HepG2 (cell line): ENCODE measurements around the gene TCN2. TPM values are rescaled to one million over a fixed set of nuclear protein-coding genes. Genes with fewer than 3 reads are reported as not detected.
A peak's percentile ranks its signal among the peaks of the same experiment; 100 is the strongest.

Experiments used
- AHR ChIP-seq: IDR thresholded peaks from 2 replicates; pipeline ENCODE4 v1.6.1; 2018; ENCODE audit warnings: missing genetic modification reagents, missing compliant biosample characterization
- ARHGAP35 ChIP-seq: sonication (generic); formaldehyde crosslinking; IDR thresholded peaks from 2 replicates; pipeline ENCODE4 v1.9.0; 2022; ENCODE audit warnings: mild to moderate bottlenecking, inconsistent platforms, moderate library complexity, missing genetic modification reagents, borderline replicate concordance
- ATF1 ChIP-seq: IDR thresholded peaks from 2 replicates; pipeline ENCODE4 v1.6.1; 2016; ENCODE audit warnings: mild to moderate bottlenecking, control low read depth
- FOSL2 ChIP-seq: sonication (generic); formaldehyde crosslinking; IDR thresholded peaks from 2 replicates; pipeline ENCODE4 v1.4.0; 2020; ENCODE audit warnings: missing genetic modification reagents
- FOXM1 ChIP-seq: sonication (generic); formaldehyde crosslinking; IDR thresholded peaks from 2 replicates; pipeline ENCODE4 v1.5.0; 2020; ENCODE audit warnings: missing genetic modification reagents
- ISX ChIP-seq: sonication (generic); formaldehyde crosslinking; conservative IDR thresholded peaks from 2 replicates; pipeline ENCODE4 v1.5.0; 2020; ENCODE audit warnings: missing genetic modification reagents
- KAT8 ChIP-seq: IDR thresholded peaks from 2 replicates; pipeline ENCODE4 v1.6.1; 2016; ENCODE audit warnings: missing genetic modification reagents, missing compliant biosample characterization
- KDM2A ChIP-seq: sonication (generic); formaldehyde crosslinking; IDR thresholded peaks from 2 replicates; pipeline ENCODE4 v1.4.0; 2020; ENCODE audit warnings: low read depth, missing genetic modification reagents, borderline replicate concordance
- NFRKB ChIP-seq: fragments of 450-650 bp; IDR thresholded peaks from 2 replicates; pipeline ENCODE4 v1.6.1; 2017
- PBX2 ChIP-seq: IDR thresholded peaks from 2 replicates; pipeline ENCODE4 v1.6.1; 2016; ENCODE audit warnings: control low read depth
- PLSCR1 ChIP-seq: sonication (generic); formaldehyde crosslinking; IDR thresholded peaks from 2 replicates; pipeline ENCODE4 v1.5.0; 2020; ENCODE audit warnings: missing genetic modification reagents, mild to moderate bottlenecking, borderline replicate concordance
- RAD21 ChIP-seq: fragments of 450-650 bp; formaldehyde crosslinking; IDR thresholded peaks from 2 replicates; pipeline ENCODE4 v1.5.0; 2020; ENCODE audit warnings: mild to moderate bottlenecking
- ZFP91 ChIP-seq: sonication (generic); formaldehyde crosslinking; IDR thresholded peaks from 2 replicates; pipeline ENCODE4 v1.9.0; 2022; ENCODE audit warnings: missing genetic modification reagents, mild to moderate bottlenecking, borderline replicate concordance
- ZNF274 ChIP-seq: sonication (generic); formaldehyde crosslinking; IDR thresholded peaks from 2 replicates; pipeline ENCODE4 v1.5.1; 2020; ENCODE audit warnings: mild to moderate bottlenecking, missing genetic modification reagents
- ZNF609 ChIP-seq: sonication (generic); formaldehyde crosslinking; IDR thresholded peaks from 2 replicates; pipeline ENCODE4 v1.4.0; 2020; ENCODE audit warnings: mild to moderate bottlenecking, missing genetic modification reagents, borderline replicate concordance
- ZNF639 ChIP-seq: conservative IDR thresholded peaks from 2 replicates; pipeline ENCODE4 v1.6.1; 2018; ENCODE audit warnings: missing genetic modification reagents
- ZNF770 ChIP-seq: sonication (generic); formaldehyde crosslinking; IDR thresholded peaks from 2 replicates; pipeline ENCODE4 v1.5.0; 2020; ENCODE audit warnings: mild to moderate bottlenecking, missing genetic modification reagents
- polyA plus RNA-seq, 8 experiments: library from polyadenylated mRNA; depleted of rRNA in 3 of 8; stranded (reverse) in 7 of 8; unstranded in 1 of 8; fragments of >200 nt; fragmentation: Illumina TruSeq in 4 of 8; extraction: Trizol in 4 of 8; gene quantifications; 2 replicates each; pipeline versions ENCODE4 v1.2.1 to v1.2.3, GENCODE V29; 2011 to 2016; ENCODE audit warnings: low read depth in 4 of 8, missing spikeins in 1 of 8, mixed read lengths in 1 of 8; ENCODE audit not compliant: insufficient read depth in 1 of 8
- total RNA-seq, 5 experiments: library from RNA; depleted of rRNA; stranded (reverse); fragments of >200 nt; fragmentation: Illumina TruSeq; extraction: Trizol; gene quantifications; 2 replicates each; pipeline ENCODE4 v1.2.3, GENCODE V29; 2016; ENCODE audit warnings: low read depth in 1 of 5

The TCN2 gene
- total and polyA plus RNA-seq, 2 of the 13 experiments (the other 11 are each of a cell fraction or from before 2014, with no cell fraction given), result 0.29 to 0.31 TPM

GRCh38 chr22:30634471-30635233, 27.7 kb downstream of the TCN2 start (continued):
- TF ChIP-seq KDM2A (CRISPR knock-in tag) (peak; percentile 62), ZNF770 (CRISPR knock-in tag) (0 out of 2 replicates have a peak, but pooled peaks have one; percentile 29), FOXM1 (CRISPR knock-in tag) (no peak), ZNF639 (CRISPR knock-in tag) (no peak), NFRKB (no peak), ATF1 (CRISPR knock-in tag) (no peak), KAT8 (CRISPR knock-in tag) (0 out of 2 replicates have a peak, but pooled peaks have one; percentile 31), AHR (0 out of 2 replicates have a peak, but pooled peaks have one; percentile 42), PLSCR1 (CRISPR knock-in tag) (no peak), ARHGAP35 (CRISPR knock-in tag) (no peak), ISX (CRISPR knock-in tag) (no peak), FOSL2 (CRISPR knock-in tag) (0 out of 2 replicates have a peak, but pooled peaks have one; percentile 14), ZNF609 (CRISPR knock-in tag) (no peak), ZFP91 (CRISPR knock-in tag) (peak; percentile 45; the same call in 1 of the 2 replicates), PBX2 (CRISPR knock-in tag) (no peak), RAD21 (peak; percentile 67), ZNF274 (0 out of 2 replicates have a peak, but pooled peaks have one; percentile 48)
